ENCODE results near the gene TRPT1. TPM values are rescaled to one million over a fixed set of nuclear protein-coding genes. Genes with fewer than 3 reads are reported as not detected.

Gene TRPT1
- total and polyA plus RNA-seq, 7 donors = 49.6 to 131 (median 96.1) TPM

GRCh38 chr11:64229744-64230170 lies 3.8 kb upstream of the TRPT1 start:
- Histone ChIP-seq H3K36me3 (ENCODE audit: insufficient read depth in 1 of 2, low read depth in 1 of 2) (peaks cover 0 to under 1% of the 10 kb centered on the region in 2 donors), H3K4me3 (peak overlapping the region; percentile 85), H3K4me1 (peaks cover 46% of the 10 kb centered on the region), H3K9me3 (no peaks in the 10 kb centered on the region), H3K27me3 (ENCODE audit: insufficient read depth in 3 of 3, low read length in 2 of 3) (no peaks in the 10 kb centered on the region), H3K27ac (peak overlapping the region; percentile 95)
- TF ChIP-seq CTCF (IDR thresholded peaks at IDR 0.05) = no peak
- 25 to 33% (median 26%) methylated on average over 13 of the region's 13 CpGs for WGBS, 3 donors
- no peak for DNase-seq
- no peak for ATAC-seq
- intact Hi-C loops (cut with DNase I) = loop anchor here in 1 of 2 donors (5.0 kb wide), 1 partner anchor 42 kb away; the partner anchor contains the start of gene STIP1

- Histone ChIP-seq H3K27ac (peak overlapping the region; percentile 95), H3K4me1 (peaks cover 51% of the 10 kb centered on the region), H3K9me3 (no peaks in the 10 kb centered on the region), H3K27me3 (ENCODE audit: insufficient read depth in 3 of 3, low read length in 2 of 3) (no peaks in the 10 kb centered on the region), H3K36me3 (ENCODE audit: insufficient read depth in 1 of 2, low read depth in 1 of 2) (peaks cover 0 to 6% of the 10 kb centered on the region in 2 donors), H3K4me3 (peak overlapping the region; percentile 85)
- DNase-seq (no peak), ATAC-seq (no peak)
- intact Hi-C loops (cut with DNase I) = loop anchor here in 1 of 2 donors (5.0 kb wide), 1 partner anchor 42 kb away; the partner anchor contains the start of gene STIP1
- TF ChIP-seq CTCF (IDR thresholded peaks at IDR 0.05) = no peak
- WGBS, 3 donors = 84 to 86% (median 84%) methylated on average over 12 of the region's 12 CpGs
Observed at GRCh38 chr11:64229090-64229743, 3.2 kb upstream of the TRPT1 start.

- Histone ChIP-seq H3K27ac (peak overlapping the region; percentile 91), H3K4me3 (peak overlapping the region; percentile 74), H3K9me3 (no peaks in the 10 kb centered on the region), H3K4me1 (peaks cover 52% of the 10 kb centered on the region), H3K27me3 (ENCODE audit: insufficient read depth in 3 of 3, low read length in 2 of 3) (no peaks in the 10 kb centered on the region), H3K36me3 (ENCODE audit: insufficient read depth in 1 of 2, low read depth in 1 of 2) (peaks cover 0 to 15% of the 10 kb centered on the region in 2 donors)
- TF ChIP-seq CTCF (IDR thresholded peaks at IDR 0.05) = no peak
- WGBS, 3 donors = 55 to 83% (median 72%) methylated on average over 2 to 3 of the region's 3 CpGs
- DNase-seq = no peak
- intact Hi-C loops (cut with DNase I) = loop anchor here in 1 of 2 donors (5.0 kb wide), 1 partner anchor 40 kb away; the partner anchor contains the start of gene STIP1
- ATAC-seq = no peak
Observed at GRCh38 chr11:64227405-64227956, 1.5 kb upstream of the TRPT1 start.

- TF ChIP-seq CTCF (IDR thresholded peaks at IDR 0.05) = no peak
- peaks cover 57% of the 10 kb centered on the region for H3K4me1 ChIP-seq
- 6 to 13% (median 9%) methylated on average over 22 to 26 of the region's 26 CpGs for WGBS, 3 donors
- DNase-seq = peak; percentile 69 to 76
- peak overlapping the region; percentile 74 for H3K4me3 ChIP-seq
- peak overlapping the region; percentile 91 for H3K27ac ChIP-seq
- peak; percentile 43 to 59 (median 56) for ATAC-seq
- H3K36me3 ChIP-seq (ENCODE audit: insufficient read depth in 1 of 2, low read depth in 1 of 2) = peaks cover 0 to 16% of the 10 kb centered on the region in 2 donors
- H3K9me3 ChIP-seq = no peaks in the 10 kb centered on the region
- H3K27me3 ChIP-seq (ENCODE audit: insufficient read depth in 3 of 3, low read length in 2 of 3) = no peaks in the 10 kb centered on the region
- intact Hi-C loops (cut with DNase I) = loop anchor here in 1 of 2 donors (5.0 kb wide), 1 partner anchor 39 kb away; the partner anchor contains the start of gene STIP1
Observed at GRCh38 chr11:64226507-64227051, 593 bp upstream of the TRPT1 start.
